Retina (tissue), 1 donor: ENCODE results near the gene TCP11L1.
"Not testable (repeated sequence)": the region's sequence is repeated elsewhere in the genome, so short reads cannot be mapped to it uniquely, and the experiment has no call there.

Experiments
- DNase-seq: peaks from one replicate; pipeline ENCODE4 v3.0.0-alpha.2; 2016

Gene TCP11L1

DNA sequence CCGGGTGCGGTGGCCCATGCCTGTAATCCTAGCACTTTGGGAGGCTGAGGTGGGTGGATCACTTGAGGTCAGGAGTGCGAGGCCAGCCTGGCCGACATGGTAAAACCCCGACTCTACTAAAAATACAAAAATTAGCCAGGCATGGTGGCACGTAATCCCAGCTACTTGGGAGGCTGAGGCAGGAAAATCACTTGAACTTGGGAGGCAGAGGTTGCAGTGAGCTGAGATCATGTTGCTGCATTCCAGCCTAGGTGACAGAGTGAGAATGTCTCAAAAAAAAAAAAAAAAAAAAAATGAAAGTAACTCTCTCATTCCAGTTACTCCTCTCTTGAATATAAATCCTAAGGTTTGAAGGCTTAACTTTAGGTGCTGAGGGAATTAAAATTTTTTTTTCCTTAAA is 10.2 kb upstream of the TCP11L1 start:
- DNase-seq = not testable (repeated sequence)

DNA sequence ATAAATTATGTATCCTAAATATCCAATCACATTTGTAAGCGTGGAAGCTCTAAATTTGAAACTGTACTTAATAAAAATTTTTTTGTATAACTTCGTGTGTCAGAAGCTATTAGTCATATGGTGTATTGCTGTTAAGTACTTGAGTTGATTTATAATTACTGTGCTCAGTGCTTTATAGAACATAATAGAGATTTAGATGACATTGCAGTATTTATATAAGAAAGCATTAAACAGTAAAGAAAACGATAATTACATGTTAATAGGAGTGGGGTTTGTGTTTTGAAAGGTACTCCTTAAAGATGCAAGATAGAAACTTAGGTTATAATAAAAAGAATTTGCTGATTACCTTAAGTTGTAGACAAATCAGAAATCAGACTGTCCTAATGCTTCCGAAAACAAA is 5.9 kb upstream of the TCP11L1 start:
- no peak for DNase-seq

DNA sequence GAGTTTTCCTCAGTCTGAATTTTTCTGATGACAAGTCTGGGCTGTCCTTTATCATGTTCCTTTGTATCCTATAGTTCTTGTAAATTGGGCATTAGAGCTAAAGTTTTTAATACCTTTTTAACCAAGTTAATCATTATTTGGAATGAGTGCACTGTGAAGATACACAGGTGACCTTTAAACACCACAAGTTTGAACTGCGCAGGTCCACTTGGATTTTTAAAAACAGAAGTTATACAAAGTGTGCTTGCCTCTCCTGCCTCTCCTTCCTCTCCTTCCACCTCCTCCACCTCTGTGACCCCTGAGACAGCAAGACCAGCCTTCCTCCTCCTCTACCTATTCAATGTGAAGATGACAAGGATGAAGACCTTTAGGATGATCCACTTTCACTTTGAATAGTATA is 4.4 kb upstream of the TCP11L1 start:
- no peak for DNase-seq

DNA sequence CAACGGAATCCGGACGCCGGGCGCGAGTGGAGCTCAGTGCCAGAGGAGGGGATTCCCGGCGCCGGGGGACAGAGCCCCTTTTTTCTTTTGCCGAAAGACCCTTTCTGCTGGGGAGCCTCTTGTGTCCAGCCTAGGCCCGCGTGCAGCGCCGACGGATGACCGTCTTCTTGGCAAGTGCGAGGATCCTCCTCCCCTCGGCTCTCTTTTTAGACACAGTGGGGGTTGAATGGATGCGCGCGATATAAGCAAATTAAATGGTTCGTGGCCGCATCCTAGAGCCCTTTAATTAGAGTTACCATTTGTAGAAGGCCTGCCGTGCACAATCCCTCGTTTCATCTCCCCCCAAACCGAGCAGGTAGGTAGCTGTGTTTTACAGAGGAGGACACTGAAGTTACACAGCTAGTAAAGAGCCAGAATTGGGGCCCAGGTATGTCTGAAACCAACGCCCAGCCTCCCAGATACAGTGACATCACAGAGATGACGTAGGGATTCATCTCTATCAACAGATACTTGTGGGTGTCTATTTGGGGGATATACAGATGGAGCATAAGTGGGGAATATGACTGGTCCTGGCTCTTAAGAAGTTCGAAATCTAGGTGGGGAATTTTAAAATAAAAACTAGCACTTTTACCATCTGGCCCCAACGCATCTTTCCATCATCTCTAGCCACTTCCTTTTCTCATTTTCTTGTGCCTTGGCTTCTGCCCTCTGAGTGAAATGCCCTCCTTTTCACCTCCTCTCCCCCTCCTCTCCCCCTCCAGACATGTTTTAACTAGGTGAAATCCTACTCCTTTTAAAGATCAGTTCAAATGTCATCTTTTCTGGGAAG is 875 bp downstream of the TCP11L1 start:
- DNase-seq = no peak

DNA sequence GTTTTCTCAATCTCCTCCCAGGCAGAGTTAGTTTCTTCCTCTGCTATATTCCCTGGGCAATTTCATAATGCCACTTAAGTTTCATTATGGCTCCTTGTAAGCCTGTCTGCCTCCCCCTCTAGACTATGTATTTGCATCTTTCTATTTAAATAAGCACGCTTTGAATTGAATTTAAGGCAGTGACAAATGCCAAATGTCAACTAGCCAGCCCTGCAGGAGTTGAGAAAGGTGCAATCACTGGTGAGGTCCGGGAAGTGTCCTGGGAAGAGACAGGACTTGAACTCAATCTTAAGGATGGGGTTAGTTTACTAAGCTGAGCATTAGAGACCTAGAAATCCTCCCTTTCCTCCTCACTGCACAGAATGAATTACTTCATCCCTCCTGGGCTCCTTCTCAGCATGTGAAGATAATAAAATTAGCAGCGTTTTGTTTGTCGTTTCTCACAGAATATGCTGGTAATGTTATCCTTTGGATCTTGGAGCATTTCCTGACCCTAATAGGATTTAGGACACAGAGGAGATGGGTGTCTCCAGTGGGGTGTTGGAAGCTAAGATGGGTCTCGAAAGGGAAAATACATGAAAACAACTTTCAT is 1.6 kb downstream of the TCP11L1 start:
- peak; percentile 6 for DNase-seq

DNA sequence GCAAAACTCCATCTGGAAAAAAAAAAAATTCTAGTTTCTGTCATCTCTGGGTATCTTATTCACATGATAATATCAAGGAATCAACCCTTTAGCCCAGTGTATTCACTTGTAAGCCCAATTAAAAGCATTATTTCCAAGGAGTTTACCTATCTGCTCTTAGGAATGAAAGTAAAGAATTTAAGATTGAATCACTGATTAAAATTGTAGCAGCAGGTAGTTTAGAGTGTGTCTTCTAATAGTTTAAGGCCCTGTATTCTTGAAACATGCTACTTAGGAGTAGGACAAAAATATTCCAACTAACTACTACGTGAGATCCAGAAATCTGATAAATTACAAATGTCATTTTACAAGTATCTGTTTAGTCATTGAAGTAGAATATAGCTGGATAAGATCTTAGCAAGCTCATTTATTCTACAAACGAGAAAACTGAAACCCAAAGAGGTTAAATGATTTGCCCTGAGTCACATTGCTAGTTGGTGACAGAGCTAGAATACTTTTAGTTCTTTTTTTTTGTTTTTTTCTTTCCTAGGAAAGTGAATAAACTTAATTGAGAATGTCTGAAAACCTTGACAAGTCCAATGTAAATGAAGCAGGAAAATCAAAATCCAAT is 4.0 kb downstream of the TCP11L1 start:
- no peak for DNase-seq

DNA sequence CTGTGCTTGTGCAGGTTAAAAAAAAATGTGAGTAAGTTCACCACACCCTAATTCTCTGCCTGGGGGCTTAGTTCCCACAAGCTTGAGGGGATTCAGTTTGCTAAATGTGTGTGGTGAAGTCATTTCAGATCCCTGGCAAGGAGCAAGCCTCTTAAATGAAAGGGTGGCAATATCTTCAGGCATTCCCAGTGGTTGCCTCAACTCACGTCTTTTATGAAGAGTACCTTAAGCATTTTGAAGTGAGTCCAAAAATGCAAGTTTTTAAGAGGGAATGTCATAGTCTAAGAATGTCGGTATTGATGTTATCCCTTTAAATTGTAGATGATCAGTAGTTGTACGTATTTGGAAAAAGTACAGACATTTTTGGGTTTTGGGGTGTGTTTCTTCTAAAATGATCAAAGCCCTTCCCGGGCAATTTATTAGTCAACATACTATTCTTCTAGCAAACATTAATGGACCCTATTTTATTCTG is 4.9 kb downstream of the TCP11L1 start:
- DNase-seq = no peak

DNA sequence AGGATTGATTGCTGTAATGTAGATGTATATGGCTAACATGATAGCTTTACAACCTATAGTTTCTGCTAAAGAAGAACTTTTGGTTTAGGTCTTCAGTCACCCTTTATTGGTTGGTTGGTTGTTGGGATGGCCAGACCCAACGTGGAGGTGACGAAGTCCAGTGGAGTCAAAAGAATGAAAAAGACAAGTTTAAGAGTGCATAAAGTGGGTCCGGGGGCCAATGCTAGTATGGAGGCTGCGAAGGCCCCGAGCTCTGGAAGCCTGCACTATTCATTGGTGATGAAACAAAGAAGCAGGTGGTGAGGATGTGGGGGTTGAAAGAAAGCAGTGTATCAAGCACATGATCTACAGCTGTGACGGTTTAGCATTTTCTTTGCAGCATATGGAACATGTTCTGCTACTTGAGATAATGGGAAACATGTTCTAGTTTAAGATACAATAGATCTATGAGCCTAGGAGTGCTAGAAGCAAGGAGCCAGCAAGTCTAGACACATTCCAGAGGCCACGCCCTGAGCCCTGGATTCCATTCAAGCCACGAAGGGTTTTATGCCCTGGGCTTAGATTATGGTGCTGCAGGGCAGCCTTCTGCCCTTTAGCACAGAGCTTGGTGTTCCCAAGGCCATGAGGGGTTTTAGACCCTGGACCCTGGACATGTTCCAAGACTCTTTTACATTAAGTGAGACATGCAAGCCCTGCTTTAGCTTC is 6.3 kb downstream of the TCP11L1 start:
- DNase-seq = no peak

DNA sequence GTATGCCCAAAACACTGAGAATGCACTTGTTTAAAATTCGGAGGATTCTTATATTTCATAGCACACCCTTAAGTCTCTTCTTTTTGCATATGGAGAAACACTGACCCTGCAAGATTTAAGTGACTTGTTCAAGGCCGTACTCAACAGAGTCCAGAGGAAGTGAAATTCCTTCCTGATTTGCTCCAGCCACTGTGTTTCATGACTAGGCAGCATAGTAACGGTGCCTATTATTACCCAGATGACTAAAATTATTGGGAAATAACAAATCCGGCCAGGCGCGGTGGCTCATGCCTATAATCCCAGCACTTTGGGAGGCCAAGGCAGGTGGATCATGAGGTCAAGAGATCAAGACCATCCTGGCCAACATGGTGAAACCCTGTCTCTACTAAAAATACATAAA is 9.3 kb downstream of the TCP11L1 start:
- DNase-seq = not testable (repeated sequence)

DNA sequence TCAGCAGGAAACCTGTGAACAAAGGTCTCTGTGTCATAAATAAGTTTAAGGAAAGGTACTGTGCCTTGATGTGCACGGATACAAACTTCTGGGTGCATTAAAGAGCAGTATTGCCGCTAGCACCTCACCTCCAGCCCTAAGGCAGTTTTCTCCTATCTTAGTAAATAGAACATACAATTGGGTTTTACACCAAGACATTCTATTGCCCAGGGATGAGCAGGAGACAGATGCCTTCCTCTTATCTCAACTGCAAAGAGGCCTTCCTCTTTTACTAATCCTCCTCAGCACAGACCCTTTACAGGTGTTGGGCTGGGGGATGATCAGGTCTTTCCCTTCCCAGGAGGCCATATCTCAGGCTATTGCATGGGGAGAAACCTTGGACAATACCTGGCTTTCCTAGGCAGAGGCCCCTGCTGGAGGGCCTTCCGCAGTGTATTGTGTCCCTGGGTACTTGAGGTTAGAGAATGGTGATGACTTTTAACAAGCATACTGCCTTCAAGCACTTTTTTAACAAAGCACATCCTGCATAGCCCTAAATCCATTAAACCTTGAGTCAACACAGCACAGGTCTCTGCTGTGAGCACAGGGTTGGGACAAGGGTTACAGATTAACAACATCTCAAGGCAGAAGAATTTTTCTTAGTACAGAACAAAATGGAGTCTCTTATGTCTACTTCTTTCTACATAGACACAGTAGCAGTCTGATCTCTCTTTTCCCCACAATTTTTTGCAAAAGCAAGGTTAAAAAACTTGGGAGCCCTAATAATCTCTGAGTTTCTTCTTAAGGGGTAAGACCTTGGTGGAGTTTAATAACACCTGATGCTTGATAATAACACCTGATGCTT is 10.4 kb downstream of the TCP11L1 start:
- DNase-seq = not testable (repeated sequence)

DNA sequence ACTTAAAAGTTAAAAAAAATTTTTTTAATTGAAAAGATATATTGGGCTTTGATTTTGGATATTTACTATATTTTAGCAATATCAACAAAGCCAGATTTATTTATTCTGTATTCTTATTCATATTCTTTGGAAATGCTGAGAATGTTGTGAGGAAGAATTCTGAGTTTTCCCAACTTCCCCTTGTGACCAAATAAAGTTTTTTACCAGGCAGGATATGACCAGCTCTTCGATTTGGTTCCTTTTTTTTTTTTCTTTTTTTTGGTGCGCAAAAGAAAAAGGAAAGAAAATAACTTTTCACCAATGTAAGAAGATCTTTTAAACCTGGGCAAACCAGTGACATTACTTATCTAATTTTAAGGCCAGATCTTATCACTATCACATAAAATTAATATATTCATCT is 12.9 kb downstream of the TCP11L1 start:
- DNase-seq = no peak

DNA sequence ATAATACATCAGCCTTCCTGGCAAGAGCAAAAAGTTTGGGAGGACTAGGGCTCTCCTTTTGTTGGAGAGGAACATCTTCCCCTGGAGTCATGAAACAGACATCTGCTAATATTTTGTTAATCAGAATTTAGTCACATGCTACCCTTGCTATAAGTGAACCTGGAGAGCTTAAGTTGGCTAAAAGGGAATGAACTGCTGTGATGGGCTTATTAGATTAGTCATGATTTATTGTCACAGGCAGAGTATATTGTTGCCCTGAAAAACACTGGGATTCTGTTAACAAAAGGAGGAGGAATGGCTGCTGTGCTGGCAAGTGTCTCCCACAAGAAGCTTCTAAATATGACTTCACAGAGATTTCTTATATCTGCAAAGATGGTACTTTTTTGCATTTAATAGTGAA is 16.0 kb downstream of the TCP11L1 start:
- no peak for DNase-seq

DNA sequence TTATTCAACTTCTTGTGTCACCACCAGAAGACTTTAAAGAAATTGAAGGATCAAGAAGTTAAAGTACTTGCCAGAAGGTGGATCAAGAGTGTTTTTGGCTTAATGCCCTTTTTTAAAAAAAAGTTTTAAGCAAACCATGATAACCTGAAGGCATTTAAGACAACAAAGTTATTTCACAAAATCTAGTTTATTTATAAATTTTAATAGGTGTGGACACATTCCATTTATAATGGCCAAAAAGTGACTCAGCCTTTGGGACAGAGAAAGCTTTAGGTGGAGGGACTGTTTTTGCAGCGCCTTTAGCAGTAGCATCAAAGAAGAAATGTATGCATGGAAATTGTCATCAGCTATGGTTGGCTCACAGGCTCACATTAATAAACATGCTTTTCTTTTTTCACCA is 17.9 kb downstream of the TCP11L1 start:
- DNase-seq = no peak

DNA sequence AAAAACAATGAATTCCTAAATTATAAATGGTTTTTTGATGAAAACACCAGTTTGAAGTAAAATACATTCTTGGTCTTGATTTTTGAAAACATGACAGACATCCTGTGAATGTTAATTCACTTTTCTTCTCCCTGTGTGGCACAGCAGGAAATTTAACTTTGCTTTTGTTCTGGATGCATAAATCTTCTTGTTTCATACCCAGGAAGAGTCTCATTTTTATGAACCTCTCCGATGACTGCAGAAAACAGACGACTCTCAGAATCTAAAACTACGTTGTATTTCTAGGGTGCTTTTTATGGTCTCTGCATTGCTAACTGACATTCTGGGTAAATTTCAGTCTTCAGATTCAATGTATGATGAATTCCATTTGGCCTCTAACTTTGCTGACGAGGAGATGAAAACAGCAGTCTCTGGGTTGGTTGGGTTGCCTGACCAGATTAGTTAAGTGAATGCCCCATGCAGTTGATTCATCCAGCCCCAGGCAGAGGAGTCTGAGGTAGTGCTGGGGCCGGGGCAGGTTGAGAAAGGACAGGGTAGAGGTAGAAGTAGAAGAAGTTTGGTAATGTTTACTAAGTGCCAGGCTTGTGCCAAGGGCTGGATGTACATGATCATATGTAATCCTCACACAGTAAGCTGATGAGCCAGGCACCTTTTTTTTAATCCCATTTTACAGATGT is 20.1 kb downstream of the TCP11L1 start:
- no peak for DNase-seq

DNA sequence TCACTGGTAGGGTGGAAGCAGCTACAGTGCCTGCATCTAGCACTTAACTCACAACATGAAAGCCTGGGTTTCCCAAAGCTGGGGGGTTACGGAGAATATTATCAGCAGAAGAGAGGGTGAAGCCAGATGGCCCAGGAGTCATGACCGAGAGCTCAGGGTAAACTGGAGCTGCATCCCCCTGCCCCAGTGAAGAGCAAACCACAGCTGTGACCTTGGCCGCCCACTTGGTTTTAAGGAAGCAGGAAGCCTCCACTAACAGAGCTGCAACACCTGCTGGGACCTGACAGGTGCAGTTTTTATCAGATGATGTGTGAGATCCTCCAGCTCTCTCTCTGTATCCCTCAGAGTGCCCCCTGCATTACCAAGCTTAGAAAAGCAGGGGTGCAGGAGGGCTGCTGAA is 20.9 kb downstream of the TCP11L1 start:
- no peak for DNase-seq

DNA sequence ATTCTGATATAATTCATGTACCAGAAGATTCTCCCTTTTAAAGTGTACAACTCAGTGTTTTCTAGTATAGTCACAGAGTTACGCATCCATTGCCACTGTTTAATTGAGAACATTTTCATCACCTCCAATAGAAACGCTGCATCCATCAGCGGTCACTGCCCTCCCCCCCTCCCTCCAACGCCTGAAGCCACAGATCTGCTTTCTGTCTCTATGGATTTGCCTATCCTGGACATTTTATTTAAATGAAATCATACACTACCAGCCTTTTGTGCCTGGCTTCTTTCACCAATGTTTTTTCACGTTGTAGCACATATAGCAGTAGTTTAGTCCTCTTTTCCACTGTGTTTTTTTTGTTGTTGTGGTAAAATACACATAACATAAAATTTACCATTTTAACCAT is 22.8 kb downstream of the TCP11L1 start:
- DNase-seq = no peak

DNA sequence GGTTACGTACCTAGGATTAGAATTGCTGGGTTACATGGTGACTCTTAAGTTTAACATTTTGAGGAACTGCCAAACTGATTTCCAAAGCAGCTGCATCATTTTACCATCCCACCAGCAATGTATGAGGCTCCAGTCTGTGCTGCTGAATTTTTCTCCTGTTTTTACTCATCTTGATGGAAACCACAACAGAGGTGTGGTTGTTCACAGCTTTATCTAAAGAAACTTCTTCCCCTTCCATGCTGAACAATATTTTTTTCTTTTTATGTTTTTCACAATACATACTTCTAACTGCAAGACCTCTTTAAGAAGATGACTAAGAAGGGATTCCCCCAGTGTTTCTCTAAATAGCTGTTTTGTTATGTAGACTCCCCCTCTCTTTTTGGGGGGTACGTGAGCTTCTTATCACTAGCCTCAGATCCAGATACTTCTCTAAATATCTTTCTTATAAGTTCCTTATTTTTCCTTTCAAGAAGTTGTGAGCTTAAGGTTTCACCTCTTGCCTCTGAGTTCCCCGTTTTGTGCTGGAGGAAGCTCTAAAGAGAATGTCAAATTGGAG is 24.0 kb downstream of the TCP11L1 start:
- no peak for DNase-seq

DNA sequence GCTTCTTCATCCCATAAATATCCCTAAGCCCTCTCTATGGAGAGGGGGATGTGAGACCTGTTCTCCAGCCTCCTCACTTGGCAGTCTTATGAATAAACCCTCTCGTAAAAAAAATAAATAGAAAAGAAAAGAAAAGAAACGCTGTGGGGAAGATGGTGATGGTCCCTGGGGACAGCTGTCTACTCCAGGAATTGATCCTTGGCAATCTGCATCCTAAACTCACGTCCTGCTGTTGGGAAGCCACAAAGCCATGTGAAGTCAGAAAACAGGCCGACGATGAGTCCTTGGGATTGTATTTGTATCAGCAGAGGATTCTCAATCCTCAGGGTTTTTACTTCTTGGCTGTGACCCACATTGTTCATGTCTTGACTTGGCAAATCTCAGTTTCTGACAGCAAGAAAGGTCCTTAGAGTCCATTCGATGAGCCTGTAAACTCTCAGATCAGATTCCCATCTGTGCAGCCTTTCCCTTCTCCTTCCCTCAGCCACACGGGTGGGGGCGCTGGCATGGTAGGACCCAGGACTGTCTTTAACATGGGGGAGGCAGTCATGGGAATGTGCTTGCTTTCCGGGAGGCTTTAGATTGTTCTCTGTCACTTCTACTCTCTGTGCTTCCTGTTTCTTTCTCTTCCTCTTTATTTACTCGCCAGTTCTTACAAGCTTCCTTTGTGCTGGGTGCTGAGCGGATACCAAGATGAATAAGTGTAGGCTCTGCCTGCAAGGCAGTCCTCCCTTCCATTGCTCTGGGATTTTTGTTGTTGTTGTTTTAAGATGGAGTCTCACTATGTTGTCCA is 24.9 kb downstream of the TCP11L1 start:
- DNase-seq = no peak

DNA sequence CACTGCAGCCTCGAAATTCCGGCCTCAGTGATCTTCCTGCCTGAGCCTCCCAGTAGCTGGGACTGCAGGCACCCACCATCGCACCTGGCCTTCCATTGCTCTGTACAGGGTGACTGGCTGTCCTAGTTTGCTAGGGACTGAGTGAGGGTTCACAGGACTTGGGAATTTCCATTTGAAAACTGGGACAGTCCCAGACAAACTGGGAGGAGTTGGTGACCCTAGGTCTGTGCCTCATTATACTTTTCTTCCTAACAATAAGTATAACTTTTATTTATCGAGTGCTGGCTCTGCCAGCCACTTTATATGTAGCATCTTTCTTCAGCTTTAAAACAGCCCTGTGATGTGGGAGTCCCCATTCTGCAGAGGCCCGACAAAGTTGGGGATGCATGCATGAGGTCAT is 25.5 kb downstream of the TCP11L1 start:
- DNase-seq = no peak

DNA sequence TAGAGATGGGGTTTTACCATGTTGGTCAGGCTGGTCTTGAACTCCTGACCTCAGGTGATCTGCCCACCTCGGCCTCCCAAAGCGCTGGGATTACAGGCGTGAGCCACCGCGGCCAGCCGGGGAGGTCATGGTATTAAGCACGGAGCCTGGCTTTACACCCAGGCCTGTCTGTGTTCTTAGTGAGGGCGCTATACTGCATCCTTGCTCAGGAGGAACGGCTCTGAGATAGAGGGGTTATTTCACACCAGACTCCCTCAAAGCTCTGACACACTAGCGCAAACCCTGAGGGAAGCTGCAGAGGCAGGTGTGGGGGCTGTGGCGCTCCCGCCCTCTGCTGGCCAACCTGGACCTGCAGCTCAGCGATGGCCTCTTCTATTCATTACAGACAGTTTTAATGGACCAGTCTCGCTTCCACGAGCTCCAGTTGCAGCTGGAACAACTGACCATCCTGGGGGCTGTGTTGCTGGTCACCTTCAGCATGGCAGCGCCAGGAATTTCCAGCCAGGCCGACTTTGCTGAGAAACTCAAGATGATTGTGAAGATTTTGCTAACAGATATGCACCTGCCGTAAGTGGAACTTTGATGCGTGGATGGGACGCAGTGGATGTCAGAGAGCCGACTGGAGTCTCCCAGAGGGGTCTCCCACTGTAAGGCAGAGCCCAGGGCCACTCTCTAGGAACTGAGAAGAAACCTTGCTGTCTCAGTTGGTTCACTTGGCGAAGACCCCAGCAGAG is 26.2 kb downstream of the TCP11L1 start:
- DNase-seq = peak; percentile 76
